ENCODE data around the gene DAB1. TPM values are rescaled to one million over a fixed set of nuclear protein-coding genes. Genes with fewer than 3 reads are reported as not detected.

The DAB1 gene
- total RNA-seq, 6 experiments from 2014 or later = 0.76 to 1.9 (median 1.1) TPM

GRCh38 chr1:57157818-57158603 lies 265.8 kb downstream of the DAB1 start:
- Histone ChIP-seq H3K27me3 (no peaks in the 10 kb centered on the region), H3K9me3 (no peaks in the 10 kb centered on the region), H3K36me3 (no peaks in the 10 kb centered on the region), H3K27ac (no peak overlapping the region), H3K4me3 (no peak overlapping the region), H3K4me1 (peaks cover 0 to 10% (median 0%) of the 10 kb centered on the region in 4 donors)
- TF ChIP-seq CTCF (IDR thresholded peaks at IDR 0.05) = no peak
- no peak for TF ChIP-seq POLR2A (IDR thresholded peaks at IDR 0.05)
- DNase-seq = no peak
- intact Hi-C loops (cut with DNase I) = no loop called here
- 70% methylated on average over 8 of the region's 8 CpGs for WGBS (ENCODE audit: insufficient coverage, low coverage, low lambda C conversion rate, missing lambda C conversion rate)
- ATAC-seq = peak in 2 of 4 donors; percentile 57 to 70

GRCh38 chr1:57156907-57157306 lies 267.0 kb downstream of the DAB1 start:
- Histone ChIP-seq H3K36me3 (no peaks in the 10 kb centered on the region), H3K4me1 (peaks cover 0 to 10% (median 0%) of the 10 kb centered on the region in 4 donors), H3K27me3 (no peaks in the 10 kb centered on the region), H3K27ac (no peak overlapping the region), H3K9me3 (no peaks in the 10 kb centered on the region), H3K4me3 (no peak overlapping the region)
- 57% methylated on average over 2 of the region's 3 CpGs for WGBS (ENCODE audit: insufficient coverage, low coverage, low lambda C conversion rate, missing lambda C conversion rate)
- DNase-seq (no peak), ATAC-seq (no peak)
- TF ChIP-seq CTCF (IDR thresholded peaks at IDR 0.05) (no peak), POLR2A (IDR thresholded peaks at IDR 0.05) (no peak)
- intact Hi-C loops (cut with DNase I) = no loop called here

- H3K4me3 ChIP-seq = no peak overlapping the region
- no peaks in the 10 kb centered on the region for H3K36me3 ChIP-seq
- TF ChIP-seq POLR2A (IDR thresholded peaks at IDR 0.05) (no peak), CTCF (IDR thresholded peaks at IDR 0.05) (no peak)
Observed at GRCh38 chr1:57146100-57146499, 277.8 kb downstream of the DAB1 start.

GRCh38 chr1:57142999-57143398 lies 280.9 kb downstream of the DAB1 start:
- 80% methylated on average over 2 of the region's 2 CpGs for WGBS (ENCODE audit: insufficient coverage, low coverage, low lambda C conversion rate, missing lambda C conversion rate)
- Histone ChIP-seq H3K27me3 (no peaks in the 10 kb centered on the region), H3K4me3 (no peak overlapping the region), H3K4me1 (peaks cover 0 to 7% (median 0%) of the 10 kb centered on the region in 4 donors), H3K36me3 (no peaks in the 10 kb centered on the region), H3K27ac (no peak overlapping the region), H3K9me3 (no peaks in the 10 kb centered on the region)
- intact Hi-C loops (cut with DNase I) = no loop called here
- ATAC-seq = no peak
- TF ChIP-seq CTCF (IDR thresholded peaks at IDR 0.05) (no peak), POLR2A (IDR thresholded peaks at IDR 0.05) (no peak)
- no peak for DNase-seq

More at GRCh38 chr1:57146100-57146499, 277.8 kb downstream of the DAB1 start:
- no peaks in the 10 kb centered on the region for H3K9me3 ChIP-seq
- ATAC-seq (no peak), DNase-seq (no peak)
- no peak overlapping the region for H3K27ac ChIP-seq
- H3K4me1 ChIP-seq = no peaks in the 10 kb centered on the region
- 47% methylated on average over 2 of the region's 2 CpGs for WGBS (ENCODE audit: insufficient coverage, low coverage, low lambda C conversion rate, missing lambda C conversion rate)
- no peaks in the 10 kb centered on the region for H3K27me3 ChIP-seq
- intact Hi-C loops (cut with DNase I) = no loop called here

Data from right lobe of liver (tissue), 6 donors.